ENCODE data around the gene TRMT112.

The TRMT112 gene

DNA sequence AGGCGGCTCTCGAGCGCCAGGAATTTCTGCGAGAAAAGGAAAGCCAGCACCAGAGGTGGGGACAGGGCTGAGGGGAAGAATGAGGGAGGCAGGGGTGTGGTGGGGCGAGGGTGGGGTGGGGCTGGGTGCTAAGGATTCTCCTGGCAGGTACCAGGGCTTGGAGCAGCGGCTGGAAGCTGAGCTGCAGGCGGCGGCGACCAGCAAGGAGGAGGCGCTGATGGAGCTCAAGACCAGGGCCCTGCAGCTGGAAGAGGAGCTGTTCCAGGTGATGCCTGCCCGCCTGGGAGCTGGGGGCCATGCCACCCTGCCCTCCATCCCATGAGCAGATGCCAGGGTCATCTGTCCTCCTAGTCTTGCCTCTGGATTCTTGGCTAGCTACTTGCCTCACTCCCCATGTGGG lies 32.0 kb upstream of the TRMT112 start:
- DNase-seq = no peak

DNA sequence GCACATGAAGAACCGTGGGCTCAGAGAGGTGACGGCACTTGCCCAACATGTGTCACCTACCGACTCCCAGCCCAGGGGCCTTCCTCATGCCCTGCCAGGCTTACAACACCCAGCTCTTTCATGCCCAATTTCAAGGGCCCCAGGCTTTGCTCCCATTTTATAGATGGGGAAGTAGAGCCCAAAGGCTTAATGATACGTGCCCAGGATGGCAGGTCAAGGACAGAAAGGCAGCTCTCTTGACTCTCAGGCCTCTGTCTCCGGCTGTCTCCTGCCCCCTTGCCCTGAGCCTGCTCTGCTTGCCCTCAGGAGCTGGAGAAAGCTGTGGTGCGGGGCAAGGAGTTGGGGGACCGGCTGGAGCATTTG lies 31.6 kb upstream of the TRMT112 start:
- DNase-seq = no peak

DNA sequence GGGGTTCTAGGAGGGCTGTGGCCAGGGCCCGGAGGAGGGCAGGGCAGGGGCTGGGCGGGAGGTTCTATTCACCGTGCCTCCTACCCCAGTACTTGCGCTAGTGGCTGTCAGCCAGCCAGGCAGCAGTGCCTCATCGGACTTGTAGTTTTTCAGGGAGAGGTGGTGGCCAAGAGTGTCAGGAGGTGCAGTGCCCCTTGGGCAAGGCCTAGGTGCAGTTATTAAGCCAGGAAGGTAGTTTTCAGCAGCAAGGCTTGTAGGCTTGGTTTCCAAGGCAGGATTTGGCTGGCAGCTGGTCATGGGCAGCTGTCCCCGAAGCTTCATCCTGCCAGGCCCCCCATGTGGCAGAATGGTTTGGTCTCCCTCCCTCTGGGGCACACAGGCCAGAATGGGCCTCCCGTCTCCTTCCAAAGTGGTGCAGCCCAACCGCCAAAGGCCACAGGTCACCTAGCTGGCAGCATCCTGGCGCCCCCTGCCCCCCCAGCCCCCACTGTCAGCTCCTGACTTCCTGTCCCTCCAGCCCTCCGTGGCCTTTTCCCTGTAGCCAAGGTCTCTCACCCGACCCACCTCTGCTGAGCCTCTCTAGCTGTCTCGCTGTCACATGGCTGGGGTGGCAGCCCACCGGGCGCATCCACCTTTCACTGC lies 31.1 kb upstream of the TRMT112 start:
- DNase-seq = no peak

DNA sequence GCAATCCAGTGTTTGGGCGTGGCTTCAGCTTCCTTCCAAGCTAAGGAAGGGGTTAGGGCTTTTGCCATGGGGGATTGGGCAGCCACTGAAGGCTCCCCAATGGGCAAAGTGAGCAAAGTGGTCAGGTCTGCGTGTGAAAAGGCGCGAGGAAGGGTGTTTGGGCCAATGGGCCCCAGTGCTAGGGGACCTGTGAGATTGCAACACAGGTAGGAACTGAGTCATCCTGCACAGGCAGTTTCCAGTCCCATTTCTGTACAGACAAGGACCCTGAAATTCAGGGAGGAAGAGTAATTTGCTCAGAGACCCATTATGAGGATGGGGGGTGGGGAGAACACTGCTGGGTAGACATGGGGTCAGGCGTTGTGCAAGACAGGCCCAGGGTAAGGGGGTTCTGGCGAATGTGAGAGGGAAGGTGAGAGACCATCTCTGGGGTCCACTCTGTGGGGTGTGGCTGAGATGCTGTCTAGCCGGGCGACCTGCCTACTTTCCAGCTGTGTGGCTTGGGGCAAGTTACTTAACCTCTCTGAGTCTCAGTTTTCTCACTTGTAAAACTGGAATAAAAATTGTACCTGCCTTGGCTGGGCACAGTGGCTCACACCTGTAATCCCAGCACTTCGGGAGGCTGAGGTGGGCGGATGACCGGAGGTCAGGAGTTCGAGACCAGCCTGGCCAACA lies 30.0 kb upstream of the TRMT112 start:
- peak in 1 of 2 experiments; percentile 18 for DNase-seq

DNA sequence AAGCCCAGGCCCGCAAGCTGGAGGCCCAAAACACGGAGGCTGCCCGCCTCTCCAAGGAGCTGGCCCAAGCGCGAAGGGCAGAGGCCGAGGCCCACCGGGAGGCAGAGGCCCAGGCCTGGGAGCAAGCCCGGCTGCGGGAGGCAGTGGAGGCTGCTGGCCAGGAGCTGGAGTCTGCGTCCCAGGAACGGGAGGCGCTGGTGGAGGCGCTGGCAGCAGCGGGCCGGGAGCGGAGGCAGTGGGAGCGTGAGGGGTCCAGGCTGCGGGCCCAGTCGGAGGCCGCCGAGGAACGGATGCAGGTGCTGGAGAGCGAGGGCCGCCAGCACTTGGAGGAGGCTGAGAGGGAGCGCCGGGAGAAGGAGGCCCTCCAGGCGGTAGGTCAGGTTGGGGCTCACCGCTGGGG lies 27.4 kb upstream of the TRMT112 start:
- DNase-seq = no peak

DNA sequence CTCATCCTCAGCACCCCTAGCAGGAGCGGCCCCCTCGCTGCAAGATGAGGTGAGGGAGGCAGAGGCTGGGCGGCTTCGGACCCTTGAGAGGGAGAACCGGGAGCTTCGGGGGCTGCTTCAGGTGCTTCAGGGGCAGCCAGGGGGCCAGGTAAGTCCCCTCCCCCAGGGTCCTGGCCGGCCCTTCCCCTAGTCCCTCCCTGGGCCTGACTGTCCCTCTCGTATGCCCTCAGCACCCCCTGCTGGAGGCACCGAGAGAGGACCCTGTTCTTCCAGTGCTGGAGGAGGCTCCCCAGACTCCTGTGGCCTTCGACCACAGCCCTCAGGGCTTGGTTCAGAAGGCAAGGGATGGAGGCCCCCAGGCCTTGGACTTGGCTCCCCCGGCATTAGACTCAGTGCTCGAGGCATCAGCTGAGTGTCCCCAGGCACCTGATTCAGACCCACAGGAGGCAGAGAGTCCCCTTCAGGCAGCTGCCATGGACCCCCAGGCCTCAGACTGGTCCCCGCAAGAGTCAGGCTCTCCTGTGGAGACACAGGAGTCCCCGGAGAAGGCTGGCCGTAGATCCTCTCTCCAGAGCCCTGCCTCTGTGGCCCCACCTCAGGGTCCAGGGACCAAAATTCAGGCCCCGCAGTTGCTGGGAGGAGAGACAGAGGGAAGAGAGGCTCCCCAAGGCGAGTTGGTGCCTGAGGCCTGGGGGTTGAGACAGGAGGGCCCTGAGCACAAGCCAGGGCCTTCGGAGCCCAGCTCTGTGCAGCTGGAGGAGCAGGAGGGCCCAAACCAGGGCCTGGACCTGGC lies 26.6 kb upstream of the TRMT112 start:
- peak in 1 of 2 experiments; percentile 7 for DNase-seq

DNA sequence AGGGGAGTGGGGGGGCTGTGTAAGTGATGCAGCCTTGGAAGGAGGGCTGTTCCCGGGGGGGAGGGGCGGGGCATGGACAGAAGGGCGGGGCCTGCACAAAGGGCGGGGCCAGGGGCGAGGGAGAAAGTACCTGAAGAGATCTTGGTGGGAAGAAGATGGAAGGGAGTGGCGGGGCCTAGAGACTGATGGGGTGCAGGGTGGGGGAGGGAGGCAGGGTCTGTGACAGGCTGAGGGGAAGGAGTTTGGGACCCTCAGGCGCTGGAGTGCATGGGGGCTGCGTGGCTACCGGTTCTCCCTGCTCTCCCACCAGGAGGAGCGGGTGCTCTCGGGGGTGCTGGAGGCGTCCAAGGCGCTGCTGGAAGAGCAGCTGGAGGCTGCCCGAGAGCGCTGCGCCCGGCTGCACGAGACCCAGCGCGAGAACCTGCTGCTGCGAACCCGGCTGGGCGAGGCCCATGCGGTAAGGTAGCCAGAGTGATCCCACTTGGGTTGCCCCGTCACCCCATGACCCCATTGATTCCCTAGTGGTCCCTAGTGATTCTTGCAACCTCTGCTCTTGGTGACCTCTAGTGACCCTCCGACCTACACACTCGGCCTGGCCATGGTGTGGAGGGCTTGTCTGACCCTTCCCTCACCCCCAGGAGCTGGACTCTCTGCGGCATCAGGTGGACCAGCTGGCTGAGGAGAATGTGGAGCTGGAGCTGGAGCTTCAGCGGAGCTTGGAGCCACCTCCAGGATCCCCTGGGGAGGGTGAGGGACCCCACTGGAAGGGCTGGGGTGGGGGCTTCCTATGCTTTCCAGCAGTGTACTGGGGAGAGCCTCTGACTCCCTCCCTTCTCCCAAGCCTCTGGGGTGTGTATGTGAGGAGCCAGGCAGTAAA lies 25.7 kb upstream of the TRMT112 start:
- DNase-seq = no peak

DNA sequence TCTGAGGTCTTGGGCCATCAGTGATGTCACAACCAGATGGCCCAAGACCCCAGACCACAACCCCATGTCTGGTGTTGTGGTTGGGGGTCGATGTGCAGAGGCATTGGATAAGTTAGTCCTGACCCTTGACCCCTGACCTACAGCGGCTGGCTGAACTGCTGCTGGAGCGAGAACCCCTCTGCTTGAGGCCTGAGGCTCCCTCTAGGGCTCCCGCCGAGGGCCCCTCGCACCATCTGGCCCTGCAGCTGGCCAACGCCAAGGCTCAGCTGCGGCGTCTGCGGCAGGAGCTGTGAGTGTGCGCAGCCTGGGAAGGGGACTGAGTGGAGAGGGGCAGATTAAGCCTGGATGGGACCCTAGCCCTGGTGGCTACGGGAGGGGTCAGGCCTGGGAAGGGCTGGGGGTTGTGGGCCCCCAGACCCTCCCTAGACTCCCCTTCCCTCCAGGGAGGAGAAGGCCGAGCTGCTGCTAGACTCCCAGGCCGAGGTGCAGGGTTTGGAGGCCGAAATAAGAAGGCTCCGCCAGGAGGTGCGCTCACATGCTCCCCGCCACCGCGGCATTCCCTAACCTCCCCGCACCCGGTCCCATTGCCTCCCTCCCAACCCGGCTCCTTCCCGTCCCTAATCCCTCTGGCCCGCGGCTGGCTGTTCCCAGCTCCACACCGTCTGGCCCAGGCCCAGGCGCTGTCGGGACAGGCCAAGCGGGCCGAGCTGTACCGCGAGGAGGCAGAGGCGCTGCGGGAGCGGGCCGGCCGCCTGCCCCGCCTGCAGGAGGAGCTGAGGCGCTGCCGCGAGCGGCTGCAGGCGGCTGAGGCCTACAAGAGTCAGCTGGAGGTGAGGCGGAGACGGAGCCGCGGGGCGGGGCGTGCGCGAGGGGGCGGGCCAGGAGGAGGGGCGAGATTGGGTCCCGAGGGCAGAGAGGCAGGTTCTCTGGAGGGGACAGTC lies 24.8 kb upstream of the TRMT112 start:
- DNase-seq = peak; percentile 58 to 79

DNA sequence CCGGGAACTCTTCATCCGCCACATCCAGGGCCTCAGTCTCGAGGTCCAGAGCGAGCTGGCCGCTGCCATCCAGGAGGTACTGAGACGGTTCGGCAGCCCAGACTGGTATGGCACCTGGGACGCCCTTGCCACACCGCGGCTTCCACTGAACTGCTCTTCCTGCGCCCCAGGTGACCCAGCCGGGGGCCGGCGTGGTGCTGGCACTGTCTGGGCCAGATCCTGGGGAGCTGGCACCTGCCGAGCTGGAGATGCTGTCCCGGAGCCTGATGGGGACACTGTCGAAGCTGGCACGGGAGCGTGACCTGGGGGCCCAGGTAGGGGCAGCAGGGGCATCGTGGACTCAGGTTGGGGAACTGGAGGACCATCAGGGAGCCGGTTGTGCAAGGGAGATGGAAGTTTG lies 24.1 kb upstream of the TRMT112 start:
- no peak for DNase-seq

DNA sequence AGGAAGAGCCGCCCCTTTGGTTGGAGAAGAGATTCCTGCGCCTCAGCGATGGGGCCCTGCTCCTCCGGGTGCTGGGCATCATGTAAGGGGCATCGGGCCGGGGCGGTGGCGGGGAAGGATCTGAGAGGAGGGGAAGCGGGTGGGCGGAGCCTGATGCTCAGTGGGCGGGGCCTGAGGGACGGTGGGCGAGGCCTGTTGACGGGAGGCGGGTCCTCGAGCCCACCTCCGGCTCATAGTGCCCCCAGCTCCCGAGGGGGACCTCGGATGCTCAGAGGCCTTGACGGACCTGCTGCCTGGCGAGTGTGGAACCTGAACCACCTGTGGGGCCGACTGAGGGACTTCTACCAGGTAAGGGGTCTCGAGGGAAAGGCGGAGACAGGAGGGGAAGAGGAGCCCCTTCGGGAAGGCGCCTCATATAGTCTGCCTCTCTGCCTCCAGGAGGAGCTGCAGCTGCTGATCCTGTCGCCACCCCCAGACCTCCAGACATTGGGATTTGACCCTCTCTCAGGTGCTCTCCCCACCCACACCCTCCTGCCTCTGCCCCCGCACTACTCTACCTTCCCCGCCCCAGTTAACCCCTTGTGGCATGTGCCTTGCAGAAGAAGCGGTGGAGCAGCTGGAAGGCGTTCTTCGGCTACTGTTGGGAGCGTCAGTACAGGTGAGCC lies 23.4 kb upstream of the TRMT112 start:
- no peak for DNase-seq

DNA sequence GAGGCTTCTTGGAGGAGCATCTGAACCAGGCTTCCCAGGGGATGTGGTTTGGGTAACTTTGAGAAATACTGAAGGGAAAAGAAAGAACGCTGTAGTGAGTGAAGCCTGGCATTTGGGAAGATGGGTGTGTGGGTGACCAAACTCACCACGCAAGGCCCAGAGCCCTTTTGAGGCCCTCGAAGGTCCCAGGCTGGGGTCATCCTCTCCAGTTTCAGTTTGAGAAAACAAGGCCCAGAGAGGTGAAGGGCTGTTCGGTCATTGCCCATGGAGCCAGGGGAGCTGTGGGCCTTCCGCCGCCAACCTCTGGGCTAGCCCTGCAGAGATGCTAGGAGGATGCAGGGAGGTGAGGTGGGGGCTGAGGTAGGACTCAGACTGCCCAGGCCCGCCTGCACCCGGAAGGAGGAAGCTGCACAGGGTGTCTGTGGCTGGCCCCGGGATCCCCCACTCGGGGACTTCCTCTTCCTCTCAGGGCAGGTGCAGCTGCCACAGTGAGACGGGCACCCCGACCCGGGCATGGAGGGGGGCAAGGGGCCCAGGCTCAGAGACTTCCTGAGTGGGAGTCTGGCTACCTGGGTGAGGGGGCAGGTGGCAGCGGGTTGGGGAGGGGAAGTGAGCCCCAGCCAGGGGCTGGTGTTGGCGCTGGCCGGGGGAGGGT lies 22.5 kb upstream of the TRMT112 start, which contains the start of gene CCDC88B:
TSS of gene CCDC88B (plus strand) at position 451 of the 655 bp plus-strand sequence. CDS start at position 514, 63 bp downstream.
- peak; percentile 63 to 73 for DNase-seq

DNA sequence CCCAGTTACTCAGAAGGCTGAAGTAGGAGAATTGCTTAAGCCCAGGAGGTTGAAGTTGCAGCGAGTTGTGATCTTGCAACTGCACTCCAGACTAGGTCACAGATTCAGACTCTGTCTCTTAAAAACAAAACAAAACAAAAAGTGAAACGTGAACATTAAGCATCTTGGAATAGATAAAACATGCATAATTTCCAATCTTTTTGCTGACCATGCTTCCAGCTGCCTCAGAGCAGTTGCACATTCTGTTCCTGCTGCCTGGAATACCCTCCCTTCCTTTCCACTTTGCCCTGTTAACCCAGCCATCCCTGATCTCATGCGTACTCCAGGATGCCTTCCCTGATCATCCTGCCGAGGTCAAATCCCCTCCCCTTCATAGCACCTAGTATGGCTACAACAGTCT lies 21.9 kb upstream of the TRMT112 start:
- DNase-seq = no peak

DNA sequence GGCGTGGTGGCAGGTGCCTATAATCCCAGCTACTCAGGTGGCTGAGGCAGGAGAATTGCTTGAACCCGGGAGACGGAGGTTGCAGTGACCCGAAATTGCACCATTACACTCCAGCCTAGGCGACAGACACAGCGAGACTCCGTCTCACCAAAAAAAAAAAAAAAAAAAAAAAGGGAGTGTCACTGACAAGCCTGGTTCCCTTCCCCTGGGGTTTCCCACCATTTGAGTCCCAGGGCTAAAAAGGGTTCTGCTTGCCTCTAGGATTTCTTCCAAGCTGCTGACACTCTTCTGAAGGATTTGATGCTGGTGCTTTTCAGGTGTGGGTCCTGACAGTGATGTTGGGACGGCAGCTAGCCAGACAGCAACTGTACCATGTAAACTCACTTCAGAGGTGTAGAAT lies 21.4 kb upstream of the TRMT112 start:
- DNase-seq = no peak

DNA sequence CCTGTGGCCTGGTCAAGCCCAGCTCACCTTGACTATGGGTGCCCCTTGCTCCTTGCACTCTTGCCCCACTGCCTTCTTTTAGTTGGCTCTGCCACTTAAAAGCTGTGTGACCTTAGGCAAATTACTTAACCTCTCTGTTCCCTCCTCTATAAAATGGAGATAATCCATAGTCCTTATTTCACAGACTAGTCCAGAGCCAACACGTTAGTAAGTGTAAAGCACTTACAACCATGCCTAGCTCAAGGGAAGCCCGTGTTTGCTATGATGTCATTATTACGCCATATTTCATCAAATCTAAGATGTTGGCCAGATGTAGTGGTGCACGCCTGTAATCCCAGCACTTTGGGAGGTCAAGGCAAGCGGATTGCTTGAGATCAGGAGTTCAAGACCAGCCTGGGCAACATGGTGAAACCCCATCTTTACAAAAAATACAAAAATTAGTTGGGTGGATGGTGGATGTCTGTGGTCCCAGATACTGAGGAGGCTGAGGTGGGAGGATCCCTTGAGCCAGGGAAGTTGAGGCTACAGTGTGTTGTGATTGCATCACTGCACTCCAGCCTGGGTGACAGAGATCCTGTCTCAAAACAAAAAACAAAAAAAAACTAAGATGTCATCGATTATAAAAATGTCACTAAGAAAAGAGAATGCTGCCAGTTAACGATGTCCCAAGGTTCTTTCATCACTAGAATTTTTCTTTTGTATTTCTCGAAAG lies 20.3 kb upstream of the TRMT112 start:
- DNase-seq = no peak

DNA sequence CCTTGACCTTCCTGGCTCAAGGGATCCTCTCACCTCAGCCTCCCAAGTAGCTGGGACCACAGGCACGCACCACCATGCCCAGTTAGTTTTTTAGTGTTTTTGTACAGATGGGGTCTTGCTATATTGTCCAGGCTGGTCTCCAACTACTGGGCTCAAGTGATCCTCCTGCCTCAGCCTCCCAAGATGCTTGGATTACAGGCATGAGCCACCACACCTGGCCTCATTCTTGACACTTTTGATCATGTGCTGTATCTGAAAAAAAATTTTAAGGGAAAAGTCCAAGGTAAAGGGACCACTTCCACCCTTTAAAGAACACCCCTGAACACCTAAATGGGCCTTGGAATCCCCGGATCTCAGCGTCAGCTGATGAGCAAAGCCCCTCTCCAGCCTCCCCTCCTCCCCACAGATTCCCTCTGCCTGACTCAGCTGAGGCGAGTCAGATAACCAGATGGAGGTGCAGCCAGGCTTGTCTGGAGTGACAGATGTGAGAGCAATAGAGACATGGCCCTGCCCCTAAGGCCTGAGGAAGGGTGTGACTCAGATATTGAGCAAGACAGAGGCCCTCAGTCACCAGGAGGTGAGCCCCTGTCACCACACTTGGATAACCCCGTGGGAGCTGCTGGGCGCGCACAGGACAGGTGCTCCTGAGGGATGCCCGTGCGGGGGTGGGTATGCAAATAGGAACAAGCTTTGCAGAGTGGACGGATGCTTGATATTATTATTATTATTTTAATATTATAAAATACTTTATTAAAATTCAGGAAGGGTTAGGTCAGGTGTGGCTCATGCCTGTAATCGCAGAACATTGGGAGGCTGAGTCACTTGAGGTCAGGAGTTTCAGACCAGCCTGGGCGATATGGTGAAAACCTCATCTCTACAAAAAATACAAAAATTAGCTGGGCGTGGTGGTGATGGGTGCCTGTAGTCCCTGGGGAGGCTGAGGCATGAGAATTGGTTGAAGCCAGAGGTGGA lies 17.7 kb upstream of the TRMT112 start:
- DNase-seq = peak; percentile 81 to 88

DNA sequence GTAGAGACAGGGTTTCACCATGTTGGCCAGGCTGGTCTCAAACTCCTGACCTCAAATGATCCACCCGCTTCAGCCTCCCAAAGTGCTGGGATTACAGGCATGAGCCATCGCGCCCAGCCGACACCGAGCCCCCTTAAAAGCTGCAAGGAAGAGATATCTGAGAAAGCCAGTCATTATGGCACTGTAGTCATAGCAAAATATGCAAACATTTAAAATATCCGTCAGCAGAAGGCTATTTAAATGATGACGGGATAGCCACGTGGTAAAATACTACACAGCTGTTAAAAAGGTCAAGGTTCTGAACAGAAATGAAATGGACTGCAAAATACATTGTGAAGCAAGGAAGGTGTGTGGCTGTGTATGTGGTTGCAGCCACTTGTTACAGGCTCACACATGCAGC lies 16.2 kb upstream of the TRMT112 start:
- DNase-seq = no peak

DNA sequence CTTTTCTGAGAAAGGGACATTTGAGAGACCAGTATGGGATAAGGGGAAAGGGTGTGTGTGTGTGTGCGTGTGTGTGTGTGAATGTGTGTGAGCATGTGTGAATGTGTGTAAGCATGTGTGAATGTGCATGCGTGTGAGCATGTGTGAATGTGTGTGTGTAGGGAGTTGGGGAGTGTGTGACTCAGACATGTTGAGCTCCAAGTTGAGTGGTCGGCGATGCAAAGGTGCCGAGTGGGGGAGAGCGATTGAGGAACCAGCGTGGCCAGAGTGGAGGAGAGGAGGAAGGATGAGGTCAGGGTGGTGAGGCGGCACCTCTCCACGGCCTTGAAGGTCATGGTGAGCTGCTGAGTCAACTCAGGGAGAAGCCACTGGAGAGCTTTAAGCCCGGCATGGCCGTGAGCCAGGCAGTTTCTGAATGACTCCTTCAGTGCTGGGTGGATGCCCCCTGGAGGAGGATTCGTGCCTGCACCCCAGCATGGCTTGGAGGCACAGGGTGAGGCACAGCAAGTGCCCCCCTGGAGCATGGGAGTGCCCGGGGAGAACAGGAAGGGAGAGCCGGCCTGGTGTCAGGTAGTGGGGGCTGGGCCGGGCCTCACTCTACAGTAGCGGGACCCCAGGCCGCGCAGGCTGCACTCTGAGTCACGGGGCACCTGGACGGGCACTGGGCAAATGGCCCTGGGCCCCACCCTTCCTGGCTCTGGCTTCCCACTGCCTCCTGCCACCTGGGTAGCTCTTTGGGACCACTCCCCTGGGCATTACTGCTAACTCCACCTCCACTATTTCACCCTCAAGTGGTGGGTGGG lies 14.4 kb upstream of the TRMT112 start:
- peak; percentile 90 to 91 for DNase-seq

DNA sequence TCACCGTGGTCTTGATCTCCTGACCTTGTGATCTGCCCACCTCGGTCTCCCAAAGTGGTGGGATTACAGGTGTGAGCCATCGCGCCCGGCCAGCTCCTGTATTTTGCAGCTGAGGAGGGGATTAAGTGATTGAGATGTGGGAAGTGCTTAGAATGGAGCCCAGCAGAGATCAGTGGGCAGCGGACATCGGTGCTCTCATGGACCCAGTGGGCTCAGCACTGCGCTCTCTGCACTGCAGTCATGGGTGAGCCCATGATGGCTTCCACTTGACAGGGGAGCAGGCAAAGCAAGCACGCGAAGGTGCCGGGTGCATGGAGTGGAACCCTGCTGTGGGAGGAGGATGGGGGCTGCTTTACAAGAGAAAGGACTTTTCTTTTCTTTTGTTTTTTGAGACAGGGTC lies 13.5 kb upstream of the TRMT112 start:
- no peak for DNase-seq

Measured in AML-193 (cell line).